Liver (tissue), 3 donors: Measurements from ENCODE around the gene TNFRSF21.

Experiments
- RAD21 ChIP-seq, 2 donors: IDR thresholded peaks; 2 replicates each; pipeline ENCODE4 v1.6.1; 2016; ENCODE audit warnings: antibody characterized with exemption in 2 of 2, mild to moderate bottlenecking in 2 of 2
- TF ChIP-seq, protein P1 (sequence below): fragments of 150-350 bp; IDR thresholded peaks from 2 replicates; pipeline ENCODE4 v1.5.1; 2017; ENCODE audit warnings: improper control_type of control experiment, low read depth, low read length; ENCODE audit not compliant: missing input control
- donor health status: healthy.
- donor health status: healthy.

DNA sequence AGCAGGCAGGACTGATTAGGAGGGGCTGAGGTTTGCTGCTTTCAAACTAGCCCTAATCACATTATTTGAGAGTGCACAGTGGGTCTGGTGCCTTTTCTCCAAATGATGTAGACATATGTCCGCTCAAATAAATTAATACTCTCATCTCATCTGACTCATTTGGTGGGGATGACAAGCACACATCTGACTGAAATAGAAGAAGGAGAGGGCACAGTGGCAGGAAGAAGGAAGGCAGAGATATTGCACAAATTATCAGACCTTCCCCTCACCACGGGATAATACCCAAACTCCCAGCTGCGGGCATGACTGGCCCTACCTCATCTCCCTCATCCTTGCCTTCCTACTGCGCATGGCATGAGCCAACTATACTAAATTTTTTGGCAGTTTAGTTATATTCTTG is 33.9 kb upstream of the TNFRSF21 start:
- TF ChIP-seq, protein P1, sequence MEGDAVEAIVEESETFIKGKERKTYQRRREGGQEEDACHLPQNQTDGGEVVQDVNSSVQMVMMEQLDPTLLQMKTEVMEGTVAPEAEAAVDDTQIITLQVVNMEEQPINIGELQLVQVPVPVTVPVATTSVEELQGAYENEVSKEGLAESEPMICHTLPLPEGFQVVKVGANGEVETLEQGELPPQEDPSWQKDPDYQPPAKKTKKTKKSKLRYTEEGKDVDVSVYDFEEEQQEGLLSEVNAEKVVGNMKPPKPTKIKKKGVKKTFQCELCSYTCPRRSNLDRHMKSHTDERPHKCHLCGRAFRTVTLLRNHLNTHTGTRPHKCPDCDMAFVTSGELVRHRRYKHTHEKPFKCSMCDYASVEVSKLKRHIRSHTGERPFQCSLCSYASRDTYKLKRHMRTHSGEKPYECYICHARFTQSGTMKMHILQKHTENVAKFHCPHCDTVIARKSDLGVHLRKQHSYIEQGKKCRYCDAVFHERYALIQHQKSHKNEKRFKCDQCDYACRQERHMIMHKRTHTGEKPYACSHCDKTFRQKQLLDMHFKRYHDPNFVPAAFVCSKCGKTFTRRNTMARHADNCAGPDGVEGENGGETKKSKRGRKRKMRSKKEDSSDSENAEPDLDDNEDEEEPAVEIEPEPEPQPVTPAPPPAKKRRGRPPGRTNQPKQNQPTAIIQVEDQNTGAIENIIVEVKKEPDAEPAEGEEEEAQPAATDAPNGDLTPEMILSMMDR: no peak
- no peak for TF ChIP-seq RAD21 (IDR thresholded peaks at IDR 0.05)
